Prostate gland (tissue), 2 donors: ENCODE data around the gene NPVF. TPM values are rescaled to one million over a fixed set of nuclear protein-coding genes. Genes with fewer than 3 reads are reported as not detected.

Experiments
- DNase-seq: peaks from one replicate; pipeline ENCODE4 v3.0.0-alpha.2; 2019; ENCODE audit warnings: low spot score
- H3K27ac ChIP-seq, 2 donors: fragments of 200-600 bp; sonication (generic); 2 replicates each; pipeline ENCODE4 v1.5.1; 2017 to 2019
- H3K27me3 ChIP-seq: fragments of 200-600 bp; sonication (generic); replicated peaks from 2 replicates; pipeline ENCODE4 v1.5.1; 2019; ENCODE audit not compliant: insufficient read depth
- H3K36me3 ChIP-seq, 2 donors: fragments of 200-600 bp; sonication (generic); 1 replicate in 1 of 2; 2 replicates in 1 of 2; pipeline versions ENCODE4 v1.5.1 to v1.8.1; 2017 to 2019
- H3K4me1 ChIP-seq: fragments of 200-600 bp; sonication (generic); replicated peaks from 2 replicates; pipeline ENCODE4 v1.5.1; 2019
- H3K4me3 ChIP-seq, 2 donors: fragments of 200-600 bp; sonication (generic); 2 replicates each; pipeline ENCODE4 v1.5.1; 2017 to 2019
- H3K9me3 ChIP-seq: fragments of 200-600 bp; sonication (generic); 2 replicates; pipeline ENCODE4 v1.5.1; 2017
- POLR2A ChIP-seq: fragments of 450-650 bp; IDR thresholded peaks from one replicate; pipeline ENCODE4 v1.6.1; 2016; ENCODE audit warnings: antibody characterized with exemption, mild to moderate bottlenecking
- POLR2AphosphoS5 ChIP-seq: sonication (generic); formaldehyde crosslinking; IDR thresholded peaks from one replicate; pipeline ENCODE4 v1.6.1; 2017; ENCODE audit warnings: antibody characterized with exemption
- WGBS: methylation state at CpG from one replicate; pipeline ENCODE4 v1.1.5; 2018; 5-methylcytosine and 5-hydroxymethylcytosine counted together
- intact Hi-C: fragments of 100-400 bp; cut with DNase I; formaldehyde crosslinking; loops from one replicate; pipeline ENCODE4 v1.14.2; 2022
- total RNA-seq, 2 donors: library from RNA; depleted of rRNA; stranded (reverse); fragments of >200 nt; gene quantifications; one replicate each; pipeline ENCODE4 v1.1.0, GENCODE V29; 2016
- TF ChIP-seq, protein P1 (sequence below), 4 experiments: fragments of 200-600 bp in 2 of 4; fragments of 450-650 bp in 2 of 4; sonication (generic) in 2 of 4; IDR thresholded peaks; 1 replicate in 3 of 4; 2 replicates in 1 of 4; pipeline ENCODE4 v1.5.1; 2016 to 2019; ENCODE audit warnings: antibody characterized with exemption in 4 of 4, mild to moderate bottlenecking in 2 of 4, moderate library complexity in 2 of 4

Gene NPVF
- total RNA-seq, 2 donors from 2014 or later, result not detected

DNA sequence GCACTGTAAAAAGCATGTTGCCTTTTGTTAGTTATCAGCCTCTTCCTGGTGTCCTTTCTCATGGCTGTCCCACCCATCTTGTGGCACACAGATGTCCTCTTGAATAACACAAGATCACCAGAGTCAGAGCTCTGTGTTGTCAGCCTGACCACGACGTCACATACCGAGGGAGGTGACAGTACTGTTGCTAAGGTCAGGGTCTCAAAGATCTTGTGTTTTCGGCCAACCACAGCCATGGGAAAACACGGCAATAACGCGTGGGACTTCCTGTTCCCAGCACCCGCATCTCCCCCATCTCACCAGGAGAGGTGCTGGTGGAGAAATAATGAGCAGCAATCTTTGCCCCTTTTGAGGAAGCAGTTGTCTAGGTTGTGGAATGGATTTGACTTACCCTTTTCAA is 40.4 kb downstream of the NPVF start:
- Histone ChIP-seq H3K4me3 (no peak overlapping the region), H3K4me1 (no peaks in the 10 kb centered on the region), H3K9me3 (no peaks in the 10 kb centered on the region), H3K36me3 (no peaks in the 10 kb centered on the region), H3K27me3 (no peaks in the 10 kb centered on the region), H3K27ac (no peak overlapping the region)
- no peak for DNase-seq
- intact Hi-C loops, result no loop called here
- 96% methylated on average over 8 of the region's 8 CpGs for WGBS
- TF ChIP-seq POLR2AphosphoS5, result no peak
- no peak for TF ChIP-seq POLR2A

DNA sequence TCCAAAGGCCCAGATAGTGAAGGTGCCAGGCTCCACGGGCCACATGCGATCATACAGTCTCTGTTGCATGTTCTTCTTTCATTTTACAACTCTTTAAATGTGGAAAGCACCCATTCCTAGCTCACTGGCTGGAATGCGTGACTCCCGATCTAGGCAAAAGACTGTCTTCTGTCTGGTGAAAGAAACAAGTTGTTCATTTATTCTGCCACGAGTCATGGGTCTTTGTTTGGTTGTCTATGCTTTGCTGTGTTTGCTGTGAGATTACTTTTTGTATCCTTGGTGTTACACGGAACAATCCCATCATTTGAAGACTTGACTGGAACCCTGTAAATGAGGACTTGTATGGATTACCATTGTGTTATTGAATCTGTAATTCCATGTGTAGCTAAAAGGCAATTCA is 41.9 kb downstream of the NPVF start:
- TF ChIP-seq POLR2A, result no peak
- TF ChIP-seq, protein P1, sequence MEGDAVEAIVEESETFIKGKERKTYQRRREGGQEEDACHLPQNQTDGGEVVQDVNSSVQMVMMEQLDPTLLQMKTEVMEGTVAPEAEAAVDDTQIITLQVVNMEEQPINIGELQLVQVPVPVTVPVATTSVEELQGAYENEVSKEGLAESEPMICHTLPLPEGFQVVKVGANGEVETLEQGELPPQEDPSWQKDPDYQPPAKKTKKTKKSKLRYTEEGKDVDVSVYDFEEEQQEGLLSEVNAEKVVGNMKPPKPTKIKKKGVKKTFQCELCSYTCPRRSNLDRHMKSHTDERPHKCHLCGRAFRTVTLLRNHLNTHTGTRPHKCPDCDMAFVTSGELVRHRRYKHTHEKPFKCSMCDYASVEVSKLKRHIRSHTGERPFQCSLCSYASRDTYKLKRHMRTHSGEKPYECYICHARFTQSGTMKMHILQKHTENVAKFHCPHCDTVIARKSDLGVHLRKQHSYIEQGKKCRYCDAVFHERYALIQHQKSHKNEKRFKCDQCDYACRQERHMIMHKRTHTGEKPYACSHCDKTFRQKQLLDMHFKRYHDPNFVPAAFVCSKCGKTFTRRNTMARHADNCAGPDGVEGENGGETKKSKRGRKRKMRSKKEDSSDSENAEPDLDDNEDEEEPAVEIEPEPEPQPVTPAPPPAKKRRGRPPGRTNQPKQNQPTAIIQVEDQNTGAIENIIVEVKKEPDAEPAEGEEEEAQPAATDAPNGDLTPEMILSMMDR (IDR thresholded peaks at IDR 0.05), result no peak
- TF ChIP-seq POLR2AphosphoS5, result no peak
- Histone ChIP-seq H3K4me1 (no peaks in the 10 kb centered on the region), H3K36me3 (no peaks in the 10 kb centered on the region), H3K27me3 (no peaks in the 10 kb centered on the region), H3K9me3 (no peaks in the 10 kb centered on the region), H3K27ac (no peak overlapping the region), H3K4me3 (no peak overlapping the region)
- intact Hi-C loops, result no loop called here
- no peak for DNase-seq
- 71% methylated on average over 6 of the region's 6 CpGs for WGBS

DNA sequence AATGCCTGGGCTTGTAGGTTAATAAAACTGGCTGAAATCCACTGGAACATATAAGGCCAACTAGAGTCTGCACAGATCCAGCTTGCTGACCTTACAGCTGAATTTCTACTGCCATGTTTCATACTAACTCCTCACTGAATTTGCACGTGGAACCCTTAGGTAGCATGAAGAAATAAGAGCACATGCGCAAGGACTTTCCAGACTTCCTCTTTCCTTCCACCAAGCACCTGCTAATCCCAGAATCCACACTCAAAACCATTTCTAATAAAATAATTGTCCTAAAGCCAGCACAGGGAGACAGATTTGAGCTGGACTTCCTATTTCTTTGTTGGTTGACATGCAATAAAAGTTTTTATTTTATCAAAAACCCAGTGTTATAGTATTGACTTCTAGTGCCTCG is 46.8 kb downstream of the NPVF start:
- H3K4me1 ChIP-seq, result no peaks in the 10 kb centered on the region

DNA sequence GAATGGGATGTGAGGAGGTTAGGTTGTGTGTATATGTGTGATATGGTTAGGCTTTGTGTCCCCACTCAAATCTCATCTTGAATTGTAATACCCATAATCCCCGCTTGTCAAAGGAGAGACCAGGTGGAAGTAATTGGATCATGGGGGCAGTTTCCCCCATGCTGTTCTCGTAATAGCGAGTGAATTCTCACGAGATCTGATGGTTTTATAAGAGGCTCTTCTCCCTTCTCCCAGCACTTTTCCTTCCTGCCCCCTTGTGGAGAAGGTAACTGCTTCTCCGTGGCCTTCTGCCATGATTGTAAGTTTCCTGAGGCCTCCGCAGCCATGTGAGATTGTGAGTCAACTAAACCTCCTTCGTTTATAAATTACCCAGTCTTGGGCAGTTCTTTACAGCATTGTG is 47.3 kb downstream of the NPVF start:
- peak overlapping the region in 1 of 2 donors; percentile 71 for H3K4me3 ChIP-seq
- no peaks in the 10 kb centered on the region for H3K36me3 ChIP-seq
- H3K27ac ChIP-seq, result no peak overlapping the region
- WGBS, result 86% methylated on average over 7 of the region's 7 CpGs
- H3K4me1 ChIP-seq, result no peaks in the 10 kb centered on the region
- no peaks in the 10 kb centered on the region for H3K27me3 ChIP-seq
- intact Hi-C loops, result no loop called here
- H3K9me3 ChIP-seq, result no peaks in the 10 kb centered on the region
- TF ChIP-seq POLR2AphosphoS5 (no peak), POLR2A (no peak)
- TF ChIP-seq, protein P1 (IDR thresholded peaks at IDR 0.05), result no peak
- no peak for DNase-seq

More for the DNA sequence above, 46.8 kb downstream of the NPVF start:
- no peaks in the 10 kb centered on the region for H3K9me3 ChIP-seq
- H3K4me3 ChIP-seq, result no peak overlapping the region
- H3K27me3 ChIP-seq, result no peaks in the 10 kb centered on the region
- intact Hi-C loops, result no loop called here
- no peak overlapping the region for H3K27ac ChIP-seq
- TF ChIP-seq POLR2A (no peak), POLR2AphosphoS5 (no peak)
- TF ChIP-seq, protein P1 (IDR thresholded peaks at IDR 0.05), result no peak
- WGBS, result 75% methylated on average over 3 of the region's 3 CpGs
- no peak for DNase-seq
- no peaks in the 10 kb centered on the region for H3K36me3 ChIP-seq

DNA sequence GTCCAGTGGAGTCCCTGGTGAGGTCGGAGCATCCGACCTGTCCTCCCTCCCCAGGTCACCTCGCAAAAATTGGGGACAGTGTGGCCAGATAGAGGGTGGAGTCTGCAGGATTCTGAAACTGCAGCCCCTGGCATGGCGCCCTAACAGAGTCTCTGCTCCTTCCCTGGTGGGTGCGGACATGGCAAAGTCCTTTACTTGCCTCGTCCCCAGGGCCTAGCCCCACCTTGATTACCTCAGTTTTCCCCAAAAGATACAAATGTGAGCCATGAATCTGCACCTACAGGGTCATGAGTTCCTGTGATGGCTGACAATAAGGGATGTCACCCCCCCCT is 47.7 kb downstream of the NPVF start:
- intact Hi-C loops, result no loop called here
- Histone ChIP-seq H3K4me3 (peak overlapping the region; percentile 71 to 88), H3K27ac (peak overlapping the region; percentile 68 to 85), H3K9me3 (no peaks in the 10 kb centered on the region), H3K4me1 (no peaks in the 10 kb centered on the region), H3K36me3 (no peaks in the 10 kb centered on the region), H3K27me3 (no peaks in the 10 kb centered on the region)
- no peak for DNase-seq
- WGBS, result 12% methylated on average over 6 of the region's 6 CpGs
- no peak for TF ChIP-seq POLR2AphosphoS5
- TF ChIP-seq, protein P1 (IDR thresholded peaks at IDR 0.05), result no peak
- TF ChIP-seq POLR2A, result no peak
